H9 (cell line): ENCODE data around the gene UCK1. TPM values are rescaled to one million over a fixed set of nuclear protein-coding genes. Genes with fewer than 3 reads are reported as not detected.

Source experiments
- DNase-seq: peaks from one replicate; pipeline ENCODE4 v3.0.0-alpha.2; 2017
- H2AFZ ChIP-seq: one replicate; pipeline ENCODE4 v1.6.1; 2013; ENCODE audit warnings: mild to moderate bottlenecking, low read length, control low read depth, moderate library complexity
- H2AK5ac ChIP-seq: 2 replicates; pipeline ENCODE4 v1.6.1; 2013; ENCODE audit warnings: low read length, control low read depth, mixed read lengths; ENCODE audit not compliant: insufficient read length
- H2BK120ac ChIP-seq: one replicate; pipeline ENCODE4 v1.6.1; 2013; ENCODE audit warnings: low read depth, mild to moderate bottlenecking, low read length, control low read depth, inconsistent platforms; ENCODE audit not compliant: poor library complexity, severe bottlenecking
- H2BK12ac ChIP-seq: 2 replicates; pipeline ENCODE4 v1.6.1; 2013; ENCODE audit warnings: low read length, control low read depth, mixed read lengths, low read depth; ENCODE audit not compliant: insufficient read length
- H2BK15ac ChIP-seq: 2 replicates; pipeline ENCODE4 v1.6.1; 2013; ENCODE audit warnings: low read depth, low read length, control low read depth
- H2BK20ac ChIP-seq: one replicate; pipeline ENCODE4 v1.6.1; 2013; ENCODE audit warnings: low read depth, mild to moderate bottlenecking, low read length, control low read depth, inconsistent platforms; ENCODE audit not compliant: poor library complexity, severe bottlenecking
- H2BK5ac ChIP-seq: 2 replicates; pipeline ENCODE4 v1.6.1; 2013; ENCODE audit warnings: low read length, control low read depth, mixed read lengths; ENCODE audit not compliant: insufficient read length
- H3K14ac ChIP-seq: 2 replicates; pipeline ENCODE4 v1.6.1; 2013; ENCODE audit warnings: low read length, control low read depth; ENCODE audit not compliant: insufficient read depth
- H3K18ac ChIP-seq: 2 replicates; pipeline ENCODE4 v1.6.1; 2013; ENCODE audit warnings: low read depth, mild to moderate bottlenecking, mixed read lengths, low read length, control low read depth; ENCODE audit not compliant: insufficient read length
- H3K23ac ChIP-seq: 2 replicates; pipeline ENCODE4 v1.6.1; 2013; ENCODE audit warnings: low read length, control low read depth, mixed read lengths, low read depth; ENCODE audit not compliant: insufficient read length
- H3K23me2 ChIP-seq: 2 replicates; pipeline ENCODE4 v1.6.1; 2013; ENCODE audit warnings: low read depth, mild to moderate bottlenecking, mixed read lengths, low read length, control low read depth; ENCODE audit not compliant: insufficient read length, poor library complexity, severe bottlenecking
- H3K27ac ChIP-seq: 2 replicates; pipeline ENCODE4 v1.5.1; 2013; ENCODE audit warnings: low read length, control low read depth, mixed read lengths, low read depth; ENCODE audit not compliant: insufficient read length
- H3K27me3 ChIP-seq: 2 replicates; pipeline ENCODE4 v1.6.1; 2013; ENCODE audit warnings: low read length, control low read depth, inconsistent platforms; ENCODE audit not compliant: insufficient read depth
- H3K4ac ChIP-seq: 2 replicates; pipeline ENCODE4 v1.6.1; 2013; ENCODE audit warnings: low read depth, mild to moderate bottlenecking, control low read depth, inconsistent platforms, low read length, moderate library complexity
- H3K4me1 ChIP-seq: 2 replicates; pipeline ENCODE4 v1.6.1; 2013; ENCODE audit warnings: low read length, control low read depth, inconsistent platforms; ENCODE audit not compliant: insufficient read depth
- H3K4me2 ChIP-seq: 2 replicates; pipeline ENCODE4 v1.6.1; 2013; ENCODE audit warnings: low read length, control low read depth, mixed read lengths; ENCODE audit not compliant: insufficient read length, insufficient read depth
- H3K56ac ChIP-seq: 2 replicates; pipeline ENCODE4 v1.6.1; 2013; ENCODE audit warnings: low read depth, mild to moderate bottlenecking, mixed read lengths, low read length, control low read depth; ENCODE audit not compliant: insufficient read length
- H3K79me1 ChIP-seq: 2 replicates; pipeline ENCODE4 v1.6.1; 2013; ENCODE audit warnings: low read depth, mild to moderate bottlenecking, moderate library complexity, low read length, control low read depth, inconsistent platforms; ENCODE audit not compliant: insufficient read depth, poor library complexity, severe bottlenecking
- H3K79me2 ChIP-seq: 2 replicates; pipeline ENCODE4 v1.6.1; 2013; ENCODE audit warnings: low read length, control low read depth, inconsistent platforms; ENCODE audit not compliant: insufficient read depth
- H3K9ac ChIP-seq: 2 replicates; pipeline ENCODE4 v1.6.1; 2013; ENCODE audit warnings: low read length, control low read depth, mixed read lengths; ENCODE audit not compliant: insufficient read length; ENCODE audit errors: extremely low read depth
- H3K9me3 ChIP-seq: one replicate; pipeline ENCODE4 v1.6.1; 2013; ENCODE audit warnings: low read depth, low read length, inconsistent platforms; ENCODE audit not compliant: control insufficient read depth
- H3T11ph ChIP-seq: one replicate; pipeline ENCODE4 v1.6.1; 2013; ENCODE audit warnings: mild to moderate bottlenecking, low read length, control low read depth, inconsistent platforms
- H4K20me1 ChIP-seq: one replicate; pipeline ENCODE4 v1.6.1; 2013; ENCODE audit not compliant: control insufficient read depth, insufficient read length, insufficient read depth
- H4K5ac ChIP-seq: 2 replicates; pipeline ENCODE4 v1.6.1; 2013; ENCODE audit warnings: low read depth, mild to moderate bottlenecking, mixed read lengths, low read length, control low read depth; ENCODE audit not compliant: insufficient read length
- H4K8ac ChIP-seq: replicated peaks from 2 replicates; pipeline ENCODE4 v1.6.1; 2013; ENCODE audit warnings: low read length, control low read depth, mixed read lengths, low read depth; ENCODE audit not compliant: insufficient read length
- H4K91ac ChIP-seq: 2 replicates; pipeline ENCODE4 v1.6.1; 2013; ENCODE audit warnings: low read depth, mild to moderate bottlenecking, moderate library complexity, mixed read lengths, low read length, control low read depth; ENCODE audit not compliant: insufficient read length
- H3K27ac Mint-ChIP-seq, 3 experiments: 2 replicates in 2 of 3; 3 replicates in 1 of 3; pipeline ENCODE4 v1.8.0; 2020 to 2021; ENCODE audit warnings: mixed read lengths in 3 of 3, mild to moderate bottlenecking in 1 of 3, moderate library complexity in 1 of 3
- H3K27me3 Mint-ChIP-seq: 2 replicates; pipeline ENCODE4 v1.8.0; 2021; ENCODE audit warnings: low read depth, mild to moderate bottlenecking, moderate library complexity, mixed read lengths
- H3K36me3 Mint-ChIP-seq, 3 experiments: 2 replicates in 2 of 3; 3 replicates in 1 of 3; pipeline ENCODE4 v1.8.0; 2020 to 2021; ENCODE audit warnings: low read depth in 3 of 3, mixed read lengths in 3 of 3; ENCODE audit not compliant: insufficient read depth in 1 of 3
- H3K4me1 Mint-ChIP-seq, 2 experiments: 2 replicates each; pipeline ENCODE4 v1.8.0; 2020; ENCODE audit warnings: mixed read lengths in 2 of 2
- H3K4me3 Mint-ChIP-seq, 2 experiments: 2 replicates in 1 of 2; 3 replicates in 1 of 2; pipeline ENCODE4 v1.8.0; 2020 to 2021; ENCODE audit warnings: mild to moderate bottlenecking in 2 of 2, mixed read lengths in 2 of 2, moderate library complexity in 1 of 2
- H3K9me3 Mint-ChIP-seq, 2 experiments: 2 replicates in 1 of 2; 3 replicates in 1 of 2; pipeline ENCODE4 v1.8.0; 2020; ENCODE audit warnings: mild to moderate bottlenecking in 2 of 2, mixed read lengths in 2 of 2, moderate library complexity in 1 of 2
- CTCF ChIP-seq: fragments of 200-600 bp; sonication (generic); conservative IDR thresholded peaks from 3 replicates; pipeline ENCODE4 v1.8.0; 2021; ENCODE audit warnings: antibody characterized with exemption, mild to moderate bottlenecking
- WGBS: extraction: QIAGEN DNeasy Blood & Tissue Kit; methylation state at CpG from one replicate; pipeline ENCODE4 v1.1.7; 2013; ENCODE audit warnings: missing lambda C conversion rate, low lambda C conversion rate, mixed read lengths; ENCODE audit not compliant: insufficient read length; ENCODE audit errors: extremely low coverage; 5-methylcytosine and 5-hydroxymethylcytosine counted together
- total RNA-seq: library from RNA; stranded (reverse); gene quantifications from 2 replicates; pipeline ENCODE4 v1.2.1, GENCODE V29; 2021

Gene UCK1
- total RNA-seq, 1 experiment from 2014 or later, result 54.2 TPM

DNA sequence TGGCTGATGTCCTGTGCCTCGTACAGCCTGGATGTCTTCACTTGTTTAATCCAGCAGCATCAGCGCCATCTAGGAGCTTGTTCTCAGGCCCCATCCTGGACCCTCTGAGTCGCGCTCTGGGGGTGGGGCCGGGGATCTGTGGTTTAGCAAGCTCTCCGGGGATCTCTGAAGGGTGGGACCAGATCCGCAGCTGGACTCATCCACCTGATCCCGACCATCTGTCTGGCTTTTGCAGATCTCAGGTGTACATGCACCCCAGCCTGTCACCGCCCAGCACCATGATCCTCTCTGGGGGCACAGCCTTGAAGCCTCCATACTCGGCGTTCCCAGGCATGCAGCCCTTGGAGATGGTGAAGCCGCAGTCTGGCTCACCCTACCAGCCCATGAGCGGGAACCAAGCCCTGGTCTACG is 43.4 kb downstream of the UCK1 start:
- no peak overlapping the region for H3K9ac ChIP-seq
- H3K23ac ChIP-seq, result no peak overlapping the region
- H3K14ac ChIP-seq, result no peak overlapping the region
- H3K56ac ChIP-seq, result no peak overlapping the region
- H2BK5ac ChIP-seq, result no peak overlapping the region
- no peaks in the 10 kb centered on the region for H3K79me2 ChIP-seq
- H2BK15ac ChIP-seq, result no peak overlapping the region
- no peaks in the 10 kb centered on the region for H3K9me3 ChIP-seq
- H3K4me1 ChIP-seq, result no peaks in the 10 kb centered on the region
- H3K4me3 Mint-ChIP-seq, result no peak overlapping the region
- H2BK12ac ChIP-seq, result no peak overlapping the region
- WGBS, result no CpG with 5 or more reads among the region's 14 CpGs
- H3K79me1 ChIP-seq, result no peaks in the 10 kb centered on the region
- no peaks in the 10 kb centered on the region for H3K23me2 ChIP-seq
- H3K4me2 ChIP-seq, result no peak overlapping the region
- H4K91ac ChIP-seq, result no peak overlapping the region
- no peak for DNase-seq
- H3K36me3 Mint-ChIP-seq, result peaks cover 91 to 100% (median 100%) of the 10 kb centered on the region in 3 experiments; a peak in 6 of 7 replicates
- no peaks in the 10 kb centered on the region for H3K27me3 ChIP-seq
- no peak overlapping the region for H2AK5ac ChIP-seq
- H3K27me3 Mint-ChIP-seq, result peaks cover 1% of the 10 kb centered on the region; the same call in 1 of the 2 replicates
- H2BK20ac ChIP-seq, result no peak overlapping the region
- H3K4me1 Mint-ChIP-seq, result no peaks in the 10 kb centered on the region
- no peak overlapping the region for H4K8ac ChIP-seq
- no peak for TF ChIP-seq CTCF
- H3T11ph ChIP-seq, result no peak overlapping the region
- no peak overlapping the region for H3K4ac ChIP-seq
- H4K20me1 ChIP-seq, result no peaks in the 10 kb centered on the region
- H3K9me3 Mint-ChIP-seq, result no peaks in the 10 kb centered on the region
- H4K5ac ChIP-seq, result no peak overlapping the region
- peak overlapping the region; percentile 31 to 66 (median 52); a peak in 3 of 7 replicates for H3K27ac Mint-ChIP-seq
- H2AFZ ChIP-seq, result no peak overlapping the region
- no peak overlapping the region for H3K27ac ChIP-seq
- no peak overlapping the region for H3K18ac ChIP-seq
- no peak overlapping the region for H2BK120ac ChIP-seq
